IMR-90 (cell line): Measurements from ENCODE around the gene TOP3B. TPM values are rescaled to one million over a fixed set of nuclear protein-coding genes. Genes with fewer than 3 reads are reported as not detected.

Source experiments
- ATAC-seq: fragments of 200-7000 bp; cut with Tn5 transposase; 2 replicates; pipeline ENCODE4 v1.9.1; 2020; ENCODE audit warnings: low read depth, mild to moderate bottlenecking, moderate library complexity
- BruUV-seq: library from RNA; stranded (reverse); fragments of 400-500 nt; replicated peaks from 2 replicates; lab custom pipeline; 2021; lab: Mats Ljungman, UMichigan
- CTCF ChIA-PET: fragments of 300-600 bp; formaldehyde crosslinking; extraction: SDS; loops from one replicate; lab custom pipeline; 2021; ENCODE audit warnings: antibody characterized with exemption; lab: Yijun Ruan, JAX
- POLR2A ChIA-PET: fragments of 300-600 bp; sonication (Branson Sonifier 250); formaldehyde crosslinking; loops from one replicate; lab custom pipeline; 2022; ENCODE audit warnings: antibody characterized with exemption; ENCODE audit not compliant: unreplicated experiment; lab: Charles Lee
- DNase-seq: peaks from one replicate; pipeline ENCODE4 v3.0.0; 2013
- H2AFZ ChIP-seq: replicated peaks from 2 replicates; pipeline ENCODE3; 2013; ENCODE audit warnings: low read length, mild to moderate bottlenecking; ENCODE audit not compliant: poor library complexity
- H2AK5ac ChIP-seq: 2 replicates; pipeline ENCODE4 v1.6.1; 2013; ENCODE audit warnings: low read depth, low read length, inconsistent platforms
- H2AK9ac ChIP-seq: replicated peaks from 2 replicates; pipeline ENCODE3; 2013; ENCODE audit warnings: mild to moderate bottlenecking, low read depth, low read length, moderate library complexity; ENCODE audit not compliant: poor library complexity
- H2BK120ac ChIP-seq: 2 replicates; pipeline ENCODE4 v1.6.1; 2013; ENCODE audit warnings: low read depth, low read length, inconsistent platforms
- H2BK15ac ChIP-seq: 3 replicates; pipeline ENCODE4 v1.6.1; 2013; ENCODE audit warnings: low read depth, low read length, inconsistent platforms
- H2BK20ac ChIP-seq: 2 replicates; pipeline ENCODE4 v1.6.1; 2013; ENCODE audit warnings: low read depth, mild to moderate bottlenecking, inconsistent platforms, low read length, moderate library complexity
- H2BK5ac ChIP-seq: 2 replicates; pipeline ENCODE4 v1.6.1; 2013; ENCODE audit warnings: mild to moderate bottlenecking, low read depth, low read length, inconsistent platforms; ENCODE audit not compliant: poor library complexity, severe bottlenecking
- H3K14ac ChIP-seq: replicated peaks from 2 replicates; pipeline ENCODE4 v1.6.1; 2013; ENCODE audit warnings: low read depth, low read length, inconsistent platforms
- H3K18ac ChIP-seq: 2 replicates; pipeline ENCODE4 v1.6.1; 2013; ENCODE audit warnings: low read depth, low read length, control low read depth
- H3K23ac ChIP-seq: 2 replicates; pipeline ENCODE4 v1.6.1; 2013; ENCODE audit warnings: low read depth, low read length, inconsistent platforms
- H3K27ac ChIP-seq: 2 replicates; pipeline ENCODE4 v1.5.1; 2013; ENCODE audit warnings: mild to moderate bottlenecking, control low read depth, low read length; ENCODE audit not compliant: insufficient read depth
- H3K27me3 ChIP-seq: 2 replicates; pipeline ENCODE4 v1.6.1; 2013; ENCODE audit warnings: low read length; ENCODE audit not compliant: control insufficient read depth, insufficient read depth
- H3K36me3 ChIP-seq: 2 replicates; pipeline ENCODE4 v1.6.1; 2013; ENCODE audit warnings: low read length, mixed read lengths; ENCODE audit not compliant: control insufficient read depth, insufficient read depth
- H3K4ac ChIP-seq: 2 replicates; pipeline ENCODE4 v1.6.1; 2013; ENCODE audit warnings: low read depth, low read length, inconsistent platforms
- H3K4me1 ChIP-seq: 2 replicates; pipeline ENCODE4 v1.6.1; 2013; ENCODE audit warnings: low read length, mixed read lengths; ENCODE audit not compliant: control insufficient read depth, insufficient read depth
- H3K4me2 ChIP-seq: 2 replicates; pipeline ENCODE4 v1.6.1; 2013; ENCODE audit warnings: low read depth, mild to moderate bottlenecking, control low read depth, low read length, moderate library complexity
- H3K4me3 ChIP-seq: 2 replicates; pipeline ENCODE4 v1.5.1; 2013; ENCODE audit warnings: low read depth, mild to moderate bottlenecking, control low read depth, low read length, moderate library complexity; ENCODE audit not compliant: insufficient read depth
- H3K56ac ChIP-seq: 2 replicates; pipeline ENCODE4 v1.6.1; 2013; ENCODE audit warnings: low read length, inconsistent platforms; ENCODE audit not compliant: insufficient read depth; ENCODE audit errors: extremely low read depth
- H3K79me1 ChIP-seq, 2 experiments: 2 replicates each; pipeline ENCODE4 v1.6.1; 2013; ENCODE audit warnings: low read length in 2 of 2, inconsistent platforms in 1 of 2, low read depth in 1 of 2
- H3K9ac ChIP-seq: 2 replicates; pipeline ENCODE4 v1.6.1; 2013; ENCODE audit warnings: low read depth, low read length, control low read depth
- H3K9me1 ChIP-seq: 2 replicates; pipeline ENCODE4 v1.6.1; 2013; ENCODE audit warnings: low read length, inconsistent platforms; ENCODE audit not compliant: insufficient read depth
- H3K9me3 ChIP-seq: 2 replicates; pipeline ENCODE4 v1.6.1; 2013; ENCODE audit warnings: low read length; ENCODE audit not compliant: control insufficient read depth, insufficient read depth
- H4K20me1 ChIP-seq: 2 replicates; pipeline ENCODE4 v1.6.1; 2013; ENCODE audit warnings: low read length, inconsistent platforms; ENCODE audit not compliant: insufficient read depth
- H4K5ac ChIP-seq: 2 replicates; pipeline ENCODE4 v1.6.1; 2013; ENCODE audit warnings: mild to moderate bottlenecking, low read depth, low read length, control low read depth
- H4K8ac ChIP-seq, 2 experiments: 2 replicates each; pipeline ENCODE4 v1.6.1; 2013; ENCODE audit warnings: low read depth in 2 of 2, low read length in 2 of 2, control low read depth in 1 of 2, inconsistent platforms in 1 of 2
- H4K91ac ChIP-seq: 2 replicates; pipeline ENCODE4 v1.6.1; 2013; ENCODE audit warnings: low read depth, low read length, inconsistent platforms; ENCODE audit not compliant: insufficient read depth
- WGBS, 2 experiments: methylation state at CpG; one replicate each; pipeline versions ENCODE4 v1.1.5 to v1.1.7; 2013; ENCODE audit warnings: missing lambda C conversion rate in 2 of 2; ENCODE audit not compliant: insufficient read length in 1 of 2; ENCODE audit errors: extremely low coverage in 2 of 2; 5-methylcytosine and 5-hydroxymethylcytosine counted together
- dilution Hi-C: fragments of 300-500 bp; cut with HindIII; formaldehyde crosslinking; loops from one replicate; pipeline ENCODE4 v1.14.3; 2018; ENCODE audit warnings: low sequenced_read_pairs; ENCODE audit not compliant: unreplicated experiment
- in situ Hi-C: fragments of 300-500 bp; cut with MboI; formaldehyde crosslinking; loops from 3 replicates; pipeline ENCODE4 v1.14.3; 2019; ENCODE audit warnings: low sequenced_read_pairs, inconsistent platforms, mixed read lengths
- intact Hi-C: fragments of 100-400 bp; cut with micrococcal nuclease; formaldehyde crosslinking; loops from 2 replicates; pipeline ENCODE4 v1.10.0; 2022
- polyA plus RNA-seq, 3 experiments: library from polyadenylated mRNA; depleted of rRNA; stranded (reverse); fragments of >200 nt; gene quantifications; 2 replicates each; pipeline ENCODE4 v1.2.3, GENCODE V29; 2012; ENCODE audit warnings: low replicate concordance in 1 of 3
- total RNA-seq: library from RNA; depleted of rRNA; stranded (reverse); fragments of >200 nt; gene quantifications from 2 replicates; pipeline ENCODE4 v1.2.3, GENCODE V29; 2012
- TF ChIP-seq, protein P1 (sequence below): fragments of 150-350 bp; IDR thresholded peaks from 2 replicates; pipeline ENCODE4 v1.6.1; 2016; ENCODE audit warnings: low read depth, mild to moderate bottlenecking, low read length, moderate library complexity, borderline replicate concordance

TOP3B gene
- total and polyA plus RNA-seq, 2 of the 4 experiments (the other 2 are of a cell fraction), result 23.0 to 23.5 TPM

GRCh38 chr22:21959274-21960074 lies 23.1 kb downstream of the TOP3B start:
- Histone ChIP-seq H4K5ac (no peak overlapping the region), H2BK120ac (no peak overlapping the region), H4K91ac (no peak overlapping the region), H3K4me3 (no peak overlapping the region), H2AFZ (no peak overlapping the region), H3K4me1 (no peaks in the 10 kb centered on the region), H3K9ac (no peak overlapping the region), H3K79me1 (no peaks in the 10 kb centered on the region), H3K27ac (no peak overlapping the region), H4K8ac (no peak overlapping the region), H4K20me1 (no peaks in the 10 kb centered on the region; the same call in 1 of the 2 replicates), H3K23ac (no peak overlapping the region), H3K36me3 (peaks cover 50% of the 10 kb centered on the region), H2BK5ac (no peak overlapping the region), H3K18ac (no peak overlapping the region), H3K27me3 (no peaks in the 10 kb centered on the region), H3K56ac (no peak overlapping the region), H3K4me2 (no peak overlapping the region), H3K4ac (no peak overlapping the region), H2AK9ac (peak overlapping the region; percentile 50), H2BK20ac (no peak overlapping the region), H3K9me1 (no peaks in the 10 kb centered on the region), H2BK15ac (no peak overlapping the region), H3K9me3 (no peaks in the 10 kb centered on the region), H2AK5ac (no peak overlapping the region), H3K14ac (no peak overlapping the region)
- ChIA-PET POLR2A (interaction anchor here (0.5 to 0.6 kb wide), 2 partner anchors 26 to 262 kb away, joined by 3 to 12 read pairs; no protein-coding TSS in a partner anchor), CTCF (no interaction called here)
- WGBS, 2 experiments, result 93% methylated on average over 8 of the region's 18 CpGs; no CpG with 5 or more reads in 1 of the 2 experiments
- dilution Hi-C loops (no loop called here), intact Hi-C loops (no loop called here), in situ Hi-C loops (no loop called here)
- TF ChIP-seq, protein P1, sequence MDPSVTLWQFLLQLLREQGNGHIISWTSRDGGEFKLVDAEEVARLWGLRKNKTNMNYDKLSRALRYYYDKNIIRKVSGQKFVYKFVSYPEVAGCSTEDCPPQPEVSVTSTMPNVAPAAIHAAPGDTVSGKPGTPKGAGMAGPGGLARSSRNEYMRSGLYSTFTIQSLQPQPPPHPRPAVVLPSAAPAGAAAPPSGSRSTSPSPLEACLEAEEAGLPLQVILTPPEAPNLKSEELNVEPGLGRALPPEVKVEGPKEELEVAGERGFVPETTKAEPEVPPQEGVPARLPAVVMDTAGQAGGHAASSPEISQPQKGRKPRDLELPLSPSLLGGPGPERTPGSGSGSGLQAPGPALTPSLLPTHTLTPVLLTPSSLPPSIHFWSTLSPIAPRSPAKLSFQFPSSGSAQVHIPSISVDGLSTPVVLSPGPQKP, result no peak
- ATAC-seq (no peak), DNase-seq (no peak)
- BruUV-seq, result no TSS peak
